HCT116 (cell line): ENCODE measurements around the gene AP4S1. TPM values are rescaled to one million over a fixed set of nuclear protein-coding genes. Genes with fewer than 3 reads are reported as not detected.

Experiments
- ATAC-seq: fragments of 200-7000 bp; cut with Tn5 transposase; 2 replicates; pipeline ENCODE4 v1.9.1; 2020; ENCODE audit warnings: mild to moderate bottlenecking, moderate library complexity
- BruUV-seq: library from RNA; stranded (reverse); fragments of 400-500 nt; replicated peaks from 2 replicates; lab custom pipeline; 2021; lab: Mats Ljungman, UMichigan
- CTCF ChIA-PET: fragments of 300-600 bp; sonication (Branson Sonifier 250); formaldehyde crosslinking; loops from one replicate; lab custom pipeline; 2021; ENCODE audit warnings: antibody characterized with exemption; lab: Charles Lee
- POLR2A ChIA-PET: fragments of 300-600, 350-600 bp; sonication (Branson Sonifier 250); formaldehyde crosslinking; loops from one replicate; lab custom pipeline; 2021; ENCODE audit warnings: antibody characterized with exemption; lab: Charles Lee
- RAD21 ChIA-PET, 2 experiments: fragments of 300-600 bp; sonication (Branson Sonifier 250); formaldehyde crosslinking; loops; one replicate each; lab custom pipeline; 2023; ENCODE audit warnings: low total read pairs in 2 of 2; ENCODE audit not compliant: uncharacterized antibody in 2 of 2, unreplicated experiment in 2 of 2, low non-redundant PET in 1 of 2; lab: Charles Lee
- DNase-seq: peaks from one replicate; pipeline ENCODE4 v3.0.0-alpha.2; 2010; ENCODE audit warnings: low read depth, low spot score
- H2AFZ ChIP-seq: fragments of 200-600 bp; shearing (Covaris generic), sonication (generic); 2 replicates; pipeline ENCODE4 v1.6.1; 2017; ENCODE audit warnings: low read depth, mixed run types, mixed read lengths, antibody characterized with exemption, low read length; ENCODE audit not compliant: poor library complexity, severe bottlenecking
- H3K27ac ChIP-seq: 2 replicates; pipeline ENCODE4 v1.5.1; 2012; ENCODE audit warnings: low read depth, low read length
- H3K27me3 ChIP-seq: fragments of 200-600 bp; sonication (generic); 2 replicates; pipeline ENCODE4 v1.6.1; 2016; ENCODE audit warnings: mixed run types, low read length, mixed read lengths; ENCODE audit not compliant: insufficient read depth
- H3K36me3 ChIP-seq, 2 experiments: fragments of 200-500 bp in 1 of 2; fragments of 200-600 bp in 1 of 2; sonication (Bioruptor generic) in 1 of 2; sonication (generic) in 1 of 2; 2 replicates each; pipeline versions ENCODE4 v1.5.1 to v1.6.1; 2014 to 2016; ENCODE audit warnings: low read length in 2 of 2, inconsistent platforms in 1 of 2, mixed read lengths in 1 of 2, mixed run types in 1 of 2; ENCODE audit not compliant: insufficient read depth in 2 of 2, control insufficient read depth in 1 of 2
- H3K4me1 ChIP-seq, 2 experiments: fragments of 200-600 bp in 1 of 2; sonication (generic) in 1 of 2; 2 replicates each; pipeline versions ENCODE4 v1.5.1 to v1.6.1; 2012 to 2017; ENCODE audit warnings: low read length in 2 of 2, inconsistent platforms in 1 of 2, mild to moderate bottlenecking in 1 of 2, mixed read lengths in 1 of 2, mixed run types in 1 of 2, moderate library complexity in 1 of 2; ENCODE audit not compliant: insufficient read depth in 2 of 2, control insufficient read depth in 1 of 2
- H3K4me2 ChIP-seq: fragments of 200-600 bp; sonication (generic); 2 replicates; pipeline ENCODE4 v1.6.1; 2017; ENCODE audit warnings: mixed run types, low read length, mixed read lengths
- H3K4me3 ChIP-seq, 2 experiments: fragments of 200-600 bp in 1 of 2; sonication (generic) in 1 of 2; replicated peaks in 1 of 2; 2 replicates each; pipeline ENCODE4 v1.5.1; 2011 to 2016; ENCODE audit warnings: low read length in 2 of 2, control low read depth in 1 of 2, low read depth in 1 of 2, mild to moderate bottlenecking in 1 of 2, mixed read lengths in 1 of 2, mixed run types in 1 of 2
- H3K79me2 ChIP-seq: fragments of 200-600 bp; sonication (generic); 2 replicates; pipeline ENCODE4 v1.6.1; 2017; ENCODE audit warnings: mild to moderate bottlenecking, mixed run types, low read length, moderate library complexity, mixed read lengths; ENCODE audit not compliant: insufficient read depth
- H3K9ac ChIP-seq: fragments of 200-600 bp; sonication (generic); 2 replicates; pipeline ENCODE4 v1.6.1; 2016; ENCODE audit warnings: low read length, mixed read lengths
- H3K9me2 ChIP-seq: fragments of 200-600 bp; sonication (generic), shearing (Covaris generic); 2 replicates; pipeline ENCODE4 v1.6.1; 2017; ENCODE audit warnings: mixed run types, mild to moderate bottlenecking, moderate library complexity; ENCODE audit not compliant: insufficient read depth
- H3K9me3 ChIP-seq, 2 experiments: fragments of 200-500 bp in 1 of 2; fragments of 200-600 bp in 1 of 2; sonication (Bioruptor generic) in 1 of 2; sonication (generic) in 1 of 2; 2 replicates each; pipeline ENCODE4 v1.6.1; 2014 to 2017; ENCODE audit warnings: low read length in 2 of 2, mixed read lengths in 2 of 2, inconsistent platforms in 1 of 2, low read depth in 1 of 2, mild to moderate bottlenecking in 1 of 2, mixed run types in 1 of 2, moderate library complexity in 1 of 2; ENCODE audit not compliant: control insufficient read depth in 1 of 2, insufficient read depth in 1 of 2
- H4K20me1 ChIP-seq: fragments of 200-600 bp; sonication (generic), shearing (Covaris generic); 2 replicates; pipeline ENCODE4 v1.6.1; 2017; ENCODE audit warnings: mixed run types, mild to moderate bottlenecking, moderate library complexity; ENCODE audit not compliant: insufficient read depth
- CBX3 ChIP-seq: IDR thresholded peaks from 2 replicates; pipeline ENCODE4 v1.6.1; 2012; ENCODE audit warnings: low read depth
- CEBPB ChIP-seq: IDR thresholded peaks from 2 replicates; pipeline ENCODE4 v1.6.1; 2012; ENCODE audit warnings: low read depth
- EZH2phosphoT487 ChIP-seq: fragments of 200-600 bp; IDR thresholded peaks from 2 replicates; pipeline ENCODE4 v1.6.1; 2018; ENCODE audit warnings: antibody characterized with exemption, borderline replicate concordance
- POLR2A ChIP-seq: IDR thresholded peaks from 2 replicates; pipeline ENCODE4 v1.7.0; 2011; ENCODE audit warnings: borderline replicate concordance; ENCODE audit not compliant: insufficient read depth, insufficient read length; ENCODE audit errors: extremely low read depth
- RAD21 ChIP-seq: IDR thresholded peaks from 2 replicates; pipeline ENCODE4 v1.6.1; 2012; ENCODE audit warnings: low read depth, mild to moderate bottlenecking
- SIN3A ChIP-seq: IDR thresholded peaks from 2 replicates; pipeline ENCODE4 v1.6.1; 2012; ENCODE audit warnings: low read depth
- SP1 ChIP-seq: IDR thresholded peaks from 2 replicates; pipeline ENCODE4 v1.6.1; 2012; ENCODE audit warnings: low read depth
- SRF ChIP-seq: IDR thresholded peaks from 2 replicates; pipeline ENCODE4 v1.6.1; 2012; ENCODE audit warnings: low read depth
- YY1 ChIP-seq: IDR thresholded peaks from 2 replicates; pipeline ENCODE4 v1.6.1; 2011; ENCODE audit warnings: low read length, low read depth, moderate library complexity, mild to moderate bottlenecking; ENCODE audit not compliant: insufficient replicate concordance; ENCODE audit errors: extremely low read depth
- intact Hi-C: fragments of 100-400 bp; cut with micrococcal nuclease; formaldehyde crosslinking; loops from 2 replicates; pipeline ENCODE4 v1.10.0; 2022
- total RNA-seq: library from RNA; stranded (reverse); gene quantifications from one replicate; pipeline ENCODE4 v1.2.1, GENCODE V29; 2021; ENCODE audit not compliant: unreplicated experiment
- TF ChIP-seq, protein P1 (sequence below): IDR thresholded peaks from 2 replicates; pipeline ENCODE4 v1.6.1; 2012
- TF ChIP-seq, protein P2 (sequence below): IDR thresholded peaks from 2 replicates; pipeline ENCODE4 v1.6.1; 2012; ENCODE audit warnings: low read depth
- TF ChIP-seq, protein P3 (sequence below), 3 experiments: fragments of 200-600 bp in 1 of 3; sonication (generic) in 1 of 3; IDR thresholded peaks in 2 of 3; conservative IDR thresholded peaks in 1 of 3; 2 replicates each; pipeline ENCODE4 v1.5.1; 2012 to 2017; ENCODE audit warnings: low read depth in 2 of 3, low read length in 2 of 3, antibody characterized with exemption in 1 of 3, borderline replicate concordance in 1 of 3, control low read depth in 1 of 3, mild to moderate bottlenecking in 1 of 3, mixed read lengths in 1 of 3, mixed run types in 1 of 3, moderate library complexity in 1 of 3; ENCODE audit not compliant: insufficient read depth in 1 of 3

Gene AP4S1
- total RNA-seq, 1 experiment from 2014 or later = 5.0 TPM

GRCh38 chr14:31024010-31024480, 1.4 kb upstream of the AP4S1 start:
- RAD21 ChIA-PET = no interaction called here
- no peaks in the 10 kb centered on the region for H3K9me3 ChIP-seq
- no peak for TF ChIP-seq POLR2A
- TF ChIP-seq CBX3 = no peak
- no peak for TF ChIP-seq EZH2phosphoT487
- TF ChIP-seq, protein P1, sequence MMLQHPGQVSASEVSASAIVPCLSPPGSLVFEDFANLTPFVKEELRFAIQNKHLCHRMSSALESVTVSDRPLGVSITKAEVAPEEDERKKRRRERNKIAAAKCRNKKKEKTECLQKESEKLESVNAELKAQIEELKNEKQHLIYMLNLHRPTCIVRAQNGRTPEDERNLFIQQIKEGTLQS = no peak
- no peak for TF ChIP-seq CEBPB
- no peak for TF ChIP-seq RAD21
- no peak for TF ChIP-seq SRF
- TF ChIP-seq, protein P2, sequence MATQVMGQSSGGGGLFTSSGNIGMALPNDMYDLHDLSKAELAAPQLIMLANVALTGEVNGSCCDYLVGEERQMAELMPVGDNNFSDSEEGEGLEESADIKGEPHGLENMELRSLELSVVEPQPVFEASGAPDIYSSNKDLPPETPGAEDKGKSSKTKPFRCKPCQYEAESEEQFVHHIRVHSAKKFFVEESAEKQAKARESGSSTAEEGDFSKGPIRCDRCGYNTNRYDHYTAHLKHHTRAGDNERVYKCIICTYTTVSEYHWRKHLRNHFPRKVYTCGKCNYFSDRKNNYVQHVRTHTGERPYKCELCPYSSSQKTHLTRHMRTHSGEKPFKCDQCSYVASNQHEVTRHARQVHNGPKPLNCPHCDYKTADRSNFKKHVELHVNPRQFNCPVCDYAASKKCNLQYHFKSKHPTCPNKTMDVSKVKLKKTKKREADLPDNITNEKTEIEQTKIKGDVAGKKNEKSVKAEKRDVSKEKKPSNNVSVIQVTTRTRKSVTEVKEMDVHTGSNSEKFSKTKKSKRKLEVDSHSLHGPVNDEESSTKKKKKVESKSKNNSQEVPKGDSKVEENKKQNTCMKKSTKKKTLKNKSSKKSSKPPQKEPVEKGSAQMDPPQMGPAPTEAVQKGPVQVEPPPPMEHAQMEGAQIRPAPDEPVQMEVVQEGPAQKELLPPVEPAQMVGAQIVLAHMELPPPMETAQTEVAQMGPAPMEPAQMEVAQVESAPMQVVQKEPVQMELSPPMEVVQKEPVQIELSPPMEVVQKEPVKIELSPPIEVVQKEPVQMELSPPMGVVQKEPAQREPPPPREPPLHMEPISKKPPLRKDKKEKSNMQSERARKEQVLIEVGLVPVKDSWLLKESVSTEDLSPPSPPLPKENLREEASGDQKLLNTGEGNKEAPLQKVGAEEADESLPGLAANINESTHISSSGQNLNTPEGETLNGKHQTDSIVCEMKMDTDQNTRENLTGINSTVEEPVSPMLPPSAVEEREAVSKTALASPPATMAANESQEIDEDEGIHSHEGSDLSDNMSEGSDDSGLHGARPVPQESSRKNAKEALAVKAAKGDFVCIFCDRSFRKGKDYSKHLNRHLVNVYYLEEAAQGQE = no peak
- TF ChIP-seq SP1 = no peak
- TF ChIP-seq SIN3A = no peak
- no peak for TF ChIP-seq YY1
- TF ChIP-seq, protein P3, sequence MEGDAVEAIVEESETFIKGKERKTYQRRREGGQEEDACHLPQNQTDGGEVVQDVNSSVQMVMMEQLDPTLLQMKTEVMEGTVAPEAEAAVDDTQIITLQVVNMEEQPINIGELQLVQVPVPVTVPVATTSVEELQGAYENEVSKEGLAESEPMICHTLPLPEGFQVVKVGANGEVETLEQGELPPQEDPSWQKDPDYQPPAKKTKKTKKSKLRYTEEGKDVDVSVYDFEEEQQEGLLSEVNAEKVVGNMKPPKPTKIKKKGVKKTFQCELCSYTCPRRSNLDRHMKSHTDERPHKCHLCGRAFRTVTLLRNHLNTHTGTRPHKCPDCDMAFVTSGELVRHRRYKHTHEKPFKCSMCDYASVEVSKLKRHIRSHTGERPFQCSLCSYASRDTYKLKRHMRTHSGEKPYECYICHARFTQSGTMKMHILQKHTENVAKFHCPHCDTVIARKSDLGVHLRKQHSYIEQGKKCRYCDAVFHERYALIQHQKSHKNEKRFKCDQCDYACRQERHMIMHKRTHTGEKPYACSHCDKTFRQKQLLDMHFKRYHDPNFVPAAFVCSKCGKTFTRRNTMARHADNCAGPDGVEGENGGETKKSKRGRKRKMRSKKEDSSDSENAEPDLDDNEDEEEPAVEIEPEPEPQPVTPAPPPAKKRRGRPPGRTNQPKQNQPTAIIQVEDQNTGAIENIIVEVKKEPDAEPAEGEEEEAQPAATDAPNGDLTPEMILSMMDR (IDR thresholded peaks at IDR 0.05 in 2 of 3, conservative IDR thresholded peaks at IDR 0.05 in 1 of 3; ENCODE audit: borderline replicate concordance in 1 of 3, insufficient read depth in 1 of 3, low read depth in 2 of 3, low read length in 2 of 3) = no peak
- TF ChIP-seq, all 23 proteins: peak for 0
- Histone ChIP-seq H3K4me2 (peak overlapping the region; percentile 85), H4K20me1 (no peaks in the 10 kb centered on the region), H3K9ac (peak overlapping the region; percentile 97; the same call in 1 of the 2 replicates), H3K4me3 (peak overlapping the region; percentile 80 to 91; a peak in 2 of 4 replicates), H3K4me1 (peaks cover 24 to 29% of the 10 kb centered on the region in 2 experiments), H3K9me2 (no peaks in the 10 kb centered on the region; the same call in 1 of the 2 replicates), H3K27ac (no peak overlapping the region), H3K36me3 (peaks cover 0 to 15% of the 10 kb centered on the region in 2 experiments; a peak in 2 of 4 replicates), H3K27me3 (no peaks in the 10 kb centered on the region), H3K79me2 (peaks cover 79% of the 10 kb centered on the region), H2AFZ (no peak overlapping the region)
- intact Hi-C loops = no loop called here
- ATAC-seq = no peak
- DNase-seq = no peak
- POLR2A ChIA-PET = no interaction called here
- no TSS peak for BruUV-seq
- CTCF ChIA-PET = no interaction called here
